HG02610 (cell line): ENCODE measurements around the gene PTGS2.

Experiments
- ATAC-seq: cut with Tn5 transposase; IDR thresholded peaks from one replicate; pipeline ENCODE4 v1.9.1; 2021; ENCODE audit warnings: mild to moderate bottlenecking, moderate library complexity; ENCODE audit not compliant: unreplicated experiment

Gene PTGS2

DNA sequence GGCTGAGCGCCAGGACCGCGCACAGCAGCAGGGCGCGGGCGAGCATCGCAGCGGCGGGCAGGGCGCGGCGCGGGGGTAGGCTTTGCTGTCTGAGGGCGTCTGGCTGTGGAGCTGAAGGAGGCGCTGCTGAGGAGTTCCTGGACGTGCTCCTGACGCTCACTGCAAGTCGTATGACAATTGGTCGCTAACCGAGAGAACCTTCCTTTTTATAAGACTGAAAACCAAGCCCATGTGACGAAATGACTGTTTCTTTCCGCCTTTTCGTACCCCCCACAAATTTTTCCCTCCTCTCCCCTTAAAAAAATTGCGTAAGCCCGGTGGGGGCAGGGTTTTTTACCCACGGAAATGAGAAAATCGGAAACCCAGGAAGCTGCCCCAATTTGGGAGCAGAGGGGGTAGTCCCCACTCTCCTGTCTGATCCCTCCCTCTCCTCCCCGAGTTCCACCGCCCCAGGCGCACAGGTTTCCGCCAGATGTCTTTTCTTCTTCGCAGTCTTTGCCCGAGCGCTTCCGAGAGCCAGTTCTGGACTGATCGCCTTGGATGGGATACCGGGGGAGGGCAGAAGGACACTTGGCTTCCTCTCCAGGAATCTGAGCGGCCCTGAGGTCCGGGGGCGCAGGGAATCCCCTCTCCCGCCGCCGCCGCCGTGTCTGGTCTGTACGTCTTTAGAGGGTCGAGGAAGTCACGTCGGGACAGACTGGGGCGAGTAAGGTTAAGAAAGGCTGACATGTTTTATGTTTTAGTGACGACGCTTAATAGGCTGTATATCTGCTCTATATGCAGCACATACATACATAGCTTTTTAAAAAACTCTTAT lies at the start of gene PTGS2:
Gene PTGS2, minus strand, starts transcription at position 179 of the 817 bp plus-strand sequence. Its CDS starts 133 bp downstream, at position 46.
- peak; percentile 89 for ATAC-seq

DNA sequence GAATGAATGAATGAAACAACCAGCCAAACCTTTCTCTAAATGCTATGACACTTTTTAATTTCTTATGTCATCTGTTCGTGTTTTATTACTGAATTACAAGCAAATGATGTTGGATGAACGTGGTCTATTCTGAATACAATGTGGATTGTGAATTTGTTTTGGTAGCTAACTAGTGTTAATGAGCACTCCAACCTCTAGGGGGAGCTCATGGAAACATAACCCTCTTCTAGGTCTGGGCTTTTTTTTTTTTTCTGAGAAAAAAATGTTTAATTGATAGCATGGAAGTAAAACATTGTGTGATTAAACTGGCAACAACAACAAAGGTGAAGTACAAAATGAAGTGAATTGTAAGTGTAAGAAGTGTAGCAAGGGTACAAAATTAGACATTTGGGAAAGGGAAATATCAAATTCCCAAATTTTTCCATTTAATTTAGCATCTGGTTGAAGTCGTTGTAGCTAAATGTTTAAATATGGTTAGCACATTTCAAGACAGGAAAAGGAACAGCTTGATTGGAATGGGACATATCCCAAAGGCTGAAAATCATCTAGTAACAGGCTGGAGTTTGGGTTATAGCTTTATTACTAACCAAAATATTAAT lies 42.6 kb upstream of the PTGS2 start:
- ATAC-seq = peak; percentile 62

DNA sequence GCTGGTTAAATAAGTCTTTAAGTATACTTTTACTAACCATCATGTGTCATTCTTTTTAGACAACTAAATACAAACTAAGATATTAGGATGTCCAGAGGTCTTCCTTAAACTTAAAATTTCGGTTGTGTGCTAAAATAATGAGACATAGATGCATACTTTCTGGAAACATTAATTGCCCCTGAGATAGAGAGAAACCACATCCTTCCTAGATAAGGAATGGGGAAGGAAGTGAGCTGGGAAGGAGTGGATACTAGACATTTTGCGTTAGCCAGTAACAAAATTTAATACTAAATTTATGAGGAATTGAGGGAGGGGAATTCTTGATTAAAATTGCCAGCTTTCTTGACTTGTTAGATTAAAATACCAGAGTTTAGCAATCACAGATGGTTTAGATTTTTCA lies 37.1 kb upstream of the PTGS2 start:
- no peak for ATAC-seq

DNA sequence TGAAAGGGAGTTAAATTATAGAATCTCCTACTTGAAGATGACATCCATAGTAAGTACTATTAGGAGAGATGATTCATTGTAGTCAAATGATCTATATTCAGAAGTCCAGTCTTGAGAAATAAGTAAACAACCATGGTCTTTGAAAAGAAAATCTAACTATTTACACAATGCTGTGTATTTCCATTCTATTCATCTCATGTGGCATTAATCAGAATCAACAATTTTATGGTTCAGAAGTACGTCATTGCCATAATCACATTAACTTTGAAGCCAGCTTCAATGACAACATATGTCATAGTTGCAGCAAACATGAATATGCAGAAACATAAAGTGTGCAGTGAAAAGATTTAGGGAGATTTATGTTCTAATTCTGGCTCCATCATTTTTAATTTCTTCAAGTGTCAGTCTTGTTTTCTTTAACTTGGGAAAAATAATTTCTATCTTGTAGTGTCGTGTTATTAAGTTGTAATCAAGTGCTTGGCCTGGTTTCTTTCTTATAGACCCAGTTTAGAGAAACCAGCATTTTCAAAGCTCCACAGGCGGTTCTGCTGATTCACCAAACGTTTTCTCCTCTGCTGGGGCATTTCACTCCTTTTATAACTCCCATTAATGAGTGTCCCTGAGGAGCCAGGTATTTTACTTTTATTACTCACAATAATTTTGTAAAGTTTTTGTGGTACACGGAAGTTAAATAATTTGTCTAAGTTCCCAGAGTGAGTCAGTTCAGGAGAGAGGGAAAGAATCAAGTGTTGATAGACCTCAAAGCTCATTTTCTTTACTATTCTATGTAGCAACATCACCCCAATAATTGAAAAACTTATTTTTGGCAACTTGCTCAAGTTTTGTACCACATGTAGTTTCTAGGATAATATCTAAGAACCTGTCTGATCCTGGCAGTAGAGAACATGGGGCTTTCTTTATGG lies 35.9 kb upstream of the PTGS2 start:
- no peak for ATAC-seq

DNA sequence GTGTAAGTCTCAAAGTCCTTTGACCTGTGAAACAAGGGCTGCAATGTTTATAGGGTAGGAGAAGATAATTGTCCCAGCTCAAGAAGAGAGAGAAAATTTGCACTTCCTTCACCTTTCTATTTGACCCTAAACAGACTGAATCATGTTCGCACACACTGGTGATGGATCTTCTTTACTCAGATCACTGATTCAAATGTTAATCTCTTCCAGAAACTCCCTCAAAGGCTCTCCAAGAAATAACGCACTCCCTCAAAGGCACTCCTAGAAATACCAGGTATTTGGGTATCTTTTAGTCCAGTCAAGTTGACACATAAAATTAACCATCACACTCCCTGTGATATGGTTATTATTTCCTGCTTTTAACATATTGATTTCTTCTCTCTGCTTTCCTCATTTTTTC lies 30.5 kb upstream of the PTGS2 start:
- ATAC-seq = no peak

DNA sequence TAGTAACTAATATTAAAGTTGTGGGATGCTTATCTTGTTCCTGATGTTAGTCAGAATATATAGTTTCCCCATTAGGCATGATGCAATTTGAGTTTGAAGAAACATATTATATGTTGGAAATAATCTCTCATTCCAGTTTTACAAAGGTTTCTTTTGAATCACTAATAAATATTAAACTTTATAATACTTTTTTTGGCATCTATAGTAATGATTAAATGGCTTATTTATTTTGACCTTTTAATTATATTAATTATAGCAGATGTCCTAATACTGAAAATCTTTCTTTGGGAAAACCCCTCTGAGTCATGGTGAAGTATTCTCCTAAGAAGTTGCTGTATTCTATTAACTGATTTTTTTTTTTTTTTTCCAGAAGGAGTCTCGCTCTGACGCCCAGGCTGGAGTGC lies 28.5 kb upstream of the PTGS2 start:
- ATAC-seq = no peak

DNA sequence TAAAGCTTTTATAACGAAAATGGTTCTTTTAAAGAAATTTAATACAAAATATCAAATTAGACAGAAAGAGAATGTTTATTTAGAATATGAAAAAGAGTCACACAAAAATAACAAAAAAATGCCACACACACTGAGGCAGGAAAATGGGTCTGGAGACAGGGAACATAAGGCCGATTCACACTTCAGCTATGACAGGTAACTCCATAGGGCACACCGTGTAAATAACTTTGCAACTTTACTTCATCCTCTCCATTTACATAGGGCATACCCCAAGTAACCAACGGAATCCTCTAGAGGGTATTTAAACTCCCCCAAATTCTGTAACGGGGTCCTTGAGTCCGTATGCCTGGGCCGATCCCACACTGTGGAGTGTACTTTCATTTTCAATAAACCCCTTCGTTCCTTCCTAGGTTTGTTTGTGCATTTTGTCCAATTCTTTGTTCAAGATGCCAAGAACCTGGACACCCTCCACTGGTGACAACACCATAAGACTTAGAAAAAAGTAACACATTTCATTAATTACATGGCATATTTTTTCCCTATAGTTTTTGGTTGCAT lies 23.1 kb upstream of the PTGS2 start:
- ATAC-seq = no peak

DNA sequence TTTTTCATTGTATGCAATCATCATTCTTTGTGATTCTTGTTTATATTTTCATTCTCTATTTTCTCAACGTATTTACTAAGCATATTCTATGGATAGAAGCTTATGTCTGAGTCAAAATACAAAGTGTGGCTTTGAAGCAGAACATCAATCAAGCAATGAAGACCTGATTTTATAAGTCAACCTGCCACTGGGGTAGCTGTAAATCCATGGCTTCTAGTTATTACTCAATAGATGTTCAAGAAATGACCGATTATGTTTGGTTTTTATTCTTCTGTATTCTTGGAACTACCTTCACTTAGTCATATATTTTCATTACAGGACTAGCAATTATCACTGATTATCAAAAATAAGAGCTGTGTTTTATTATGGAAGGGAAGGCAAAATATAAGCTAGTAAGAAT lies 20.5 kb upstream of the PTGS2 start:
- ATAC-seq = no peak

DNA sequence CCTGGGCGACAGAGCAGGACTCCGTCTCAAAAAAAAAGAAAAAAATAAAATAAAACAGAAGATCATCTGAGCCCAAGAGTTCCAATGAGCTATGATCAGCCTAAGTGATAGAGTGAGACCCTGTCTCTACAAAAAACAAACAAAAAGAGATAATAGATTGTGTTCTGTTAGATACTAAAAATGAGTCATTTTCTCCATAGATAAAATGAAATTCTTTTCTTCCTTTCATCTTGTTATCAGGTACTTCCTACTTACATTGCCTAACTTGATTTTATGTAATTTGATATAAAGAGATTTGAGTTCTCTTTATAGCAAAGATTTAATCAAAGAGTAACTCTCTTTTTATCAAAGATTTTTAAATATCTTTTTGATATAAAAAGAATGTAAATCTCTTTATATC lies 19.3 kb upstream of the PTGS2 start:
- no peak for ATAC-seq

DNA sequence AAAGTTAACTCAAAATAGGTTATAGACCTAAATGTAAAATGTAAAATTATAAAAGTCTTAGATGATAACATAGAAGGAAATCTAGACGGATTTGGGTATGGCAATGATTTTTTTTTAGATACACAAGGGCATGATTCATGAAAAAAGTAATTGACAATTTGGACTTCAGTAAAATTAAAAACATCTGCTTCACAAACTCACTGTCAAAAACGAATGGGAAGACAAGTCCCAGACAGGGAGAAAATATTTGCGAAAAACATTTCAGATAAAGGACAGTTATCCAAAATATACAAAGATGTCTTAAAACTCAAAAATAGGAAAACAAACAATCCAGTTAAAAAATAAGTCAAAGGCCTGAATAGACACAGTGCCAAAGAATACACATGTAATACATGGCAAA lies 9.7 kb upstream of the PTGS2 start:
- no peak for ATAC-seq

DNA sequence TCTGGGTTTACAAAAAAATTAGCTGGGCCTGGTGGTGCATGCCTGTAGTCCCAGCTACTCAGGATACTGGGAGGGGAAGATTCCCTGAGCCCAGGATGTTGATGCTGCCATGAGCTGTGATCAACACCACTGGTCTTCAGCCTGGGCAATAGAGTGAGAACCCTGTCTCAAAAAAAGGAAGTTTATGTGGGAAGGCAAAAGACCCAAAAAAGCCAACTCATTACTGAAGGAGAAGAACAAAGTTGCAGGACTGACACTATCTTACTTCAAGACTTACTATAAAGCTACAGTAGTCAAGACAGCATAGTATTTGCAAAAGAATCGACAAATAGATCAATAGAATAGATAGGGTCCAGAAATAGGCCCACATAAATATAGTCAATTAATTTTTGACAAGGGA lies 9.2 kb upstream of the PTGS2 start:
- no peak for ATAC-seq

DNA sequence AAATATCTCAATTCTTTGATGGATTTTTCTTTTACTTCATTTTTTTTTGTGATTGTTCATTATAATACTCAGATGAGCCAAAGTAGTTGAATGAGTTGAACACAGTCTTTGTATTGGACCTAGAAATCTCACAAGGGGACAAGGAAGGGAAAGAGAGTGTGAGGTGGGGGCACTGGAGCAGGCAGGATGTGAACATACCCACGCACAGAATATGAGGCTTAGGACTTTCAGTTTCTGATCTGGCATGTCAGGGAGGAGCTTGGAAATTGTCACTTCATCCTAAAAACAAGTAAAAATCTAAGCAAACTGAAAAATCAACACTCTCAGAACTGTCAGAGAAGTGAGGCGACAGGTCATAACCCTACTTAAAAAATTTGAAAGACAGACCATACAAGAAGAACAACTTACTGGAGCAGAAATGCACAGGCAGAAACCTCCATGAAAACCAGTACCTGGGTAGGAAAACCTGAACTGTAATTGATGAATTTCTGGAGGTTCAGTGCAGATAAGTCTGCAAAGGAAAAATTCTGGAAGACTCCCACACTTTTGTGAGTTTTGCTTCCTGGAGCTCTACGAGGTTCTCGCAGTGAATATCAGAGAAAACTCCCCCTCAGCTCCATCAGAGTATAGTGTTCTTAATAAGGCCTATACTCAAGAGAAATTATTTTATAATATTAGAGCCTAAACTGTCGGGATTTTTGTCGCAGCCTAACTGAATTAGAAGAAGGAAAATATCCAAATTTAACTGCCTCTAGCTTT lies 3.6 kb upstream of the PTGS2 start:
- ATAC-seq = no peak

DNA sequence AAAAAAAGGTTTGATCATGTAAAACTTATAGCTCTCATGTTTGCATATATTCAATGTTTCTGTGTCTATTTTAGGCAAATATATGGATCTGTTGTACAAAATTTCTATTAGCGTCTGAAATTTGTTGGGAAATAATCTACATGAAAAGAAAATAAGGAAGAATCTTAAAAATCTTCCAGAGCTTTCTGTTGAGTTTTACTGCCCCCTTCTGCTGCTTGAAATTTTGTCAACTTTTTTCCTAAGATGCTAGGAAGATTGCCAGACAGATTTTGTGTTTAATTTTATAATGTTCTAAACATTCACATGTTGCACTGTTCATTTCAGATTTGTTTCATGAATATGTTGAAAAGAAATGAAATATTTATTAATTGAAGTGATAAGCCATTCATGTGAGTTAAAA lies 2.5 kb upstream of the PTGS2 start:
- ATAC-seq = no peak

DNA sequence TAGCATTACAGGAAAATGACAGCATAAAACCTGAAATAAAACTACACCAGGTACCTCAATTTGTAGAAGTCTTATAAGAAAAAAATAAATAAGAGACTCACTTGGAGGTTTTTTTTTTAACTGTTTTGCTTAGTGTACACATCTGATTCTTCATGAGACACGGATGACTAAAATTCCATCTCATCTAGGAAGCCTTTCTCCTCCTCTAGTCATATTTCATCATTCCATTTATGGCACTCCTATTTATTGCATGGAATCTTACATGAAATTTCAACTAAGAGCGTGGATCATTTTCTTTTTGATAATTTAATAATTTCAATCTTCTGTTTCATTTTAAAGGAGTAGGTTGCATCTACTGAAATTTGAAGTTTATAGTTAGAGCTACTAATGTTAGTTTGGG lies 1.6 kb upstream of the PTGS2 start:
- ATAC-seq = no peak

DNA sequence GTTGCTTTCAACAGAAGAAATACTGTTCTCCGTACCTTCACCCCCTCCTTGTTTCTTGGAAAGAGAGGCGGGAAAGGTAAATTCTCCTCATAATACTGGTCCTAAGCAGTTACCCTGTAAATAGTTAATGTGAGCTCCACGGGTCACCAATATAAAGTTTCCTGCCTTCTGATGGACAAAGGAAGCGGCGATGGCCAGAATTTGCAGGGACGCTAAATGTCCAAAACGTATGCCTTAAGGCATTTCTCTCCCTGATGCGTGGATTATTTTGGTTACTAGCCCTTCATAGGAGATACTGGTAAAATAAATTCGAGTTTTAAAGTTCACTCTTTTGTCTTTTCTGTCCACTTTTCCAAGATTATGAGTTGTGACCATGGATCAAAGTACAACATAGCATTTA lies 898 bp upstream of the PTGS2 start:
- no peak for ATAC-seq

DNA sequence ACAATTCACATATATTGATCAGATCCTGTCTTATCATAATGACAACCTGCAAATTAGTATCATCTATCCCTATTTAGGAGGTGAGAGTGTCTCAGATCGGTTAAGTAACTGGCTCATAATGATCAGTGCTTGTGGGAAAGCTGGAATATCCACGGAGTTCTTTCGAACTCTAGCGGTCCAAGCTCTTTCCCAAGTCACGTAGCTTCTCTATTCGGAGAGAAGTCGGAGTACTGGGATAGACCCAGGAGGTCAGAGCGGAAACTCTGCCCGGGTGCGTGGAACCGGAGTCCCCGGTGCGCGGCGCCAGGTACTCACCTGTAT lies 339 bp downstream of the PTGS2 start:
- ATAC-seq = no peak

DNA sequence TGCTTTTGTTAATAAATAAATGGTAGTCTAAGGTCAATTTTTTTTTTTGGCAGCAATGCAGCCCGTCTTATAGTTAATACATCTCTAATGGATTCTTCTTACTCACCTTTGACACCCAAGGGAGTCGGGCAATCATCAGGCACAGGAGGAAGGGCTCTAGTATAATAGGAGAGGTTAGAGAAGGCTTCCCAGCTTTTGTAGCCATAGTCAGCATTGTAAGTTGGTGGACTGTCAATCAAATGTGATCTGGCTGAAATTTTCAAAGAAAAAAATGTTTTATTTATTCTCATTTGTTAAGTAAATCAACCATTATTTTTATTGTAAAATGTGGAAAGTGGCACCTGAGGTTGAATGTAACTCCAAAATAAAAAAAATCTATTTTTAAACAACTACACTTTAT lies 2.1 kb downstream of the PTGS2 start:
- ATAC-seq = no peak

DNA sequence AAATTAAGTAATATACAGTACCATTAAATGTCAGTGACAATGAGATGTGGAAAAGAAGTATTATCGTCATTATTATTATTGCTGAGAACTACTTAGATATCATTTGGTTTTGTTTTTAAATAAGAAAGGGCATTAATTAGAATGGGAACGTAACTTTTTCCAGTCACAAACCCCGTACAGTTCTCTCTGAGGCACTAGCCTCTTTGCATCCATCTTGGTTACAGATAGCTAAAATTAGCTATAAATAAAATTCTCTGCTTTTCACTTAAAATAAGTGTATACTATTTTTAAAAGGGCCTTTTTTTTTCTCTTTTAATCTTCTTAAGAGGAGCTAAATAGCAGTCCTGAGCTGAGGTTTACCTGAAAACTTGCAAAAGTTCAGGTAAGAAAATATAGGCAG lies 7.6 kb downstream of the PTGS2 start:
- ATAC-seq = no peak

DNA sequence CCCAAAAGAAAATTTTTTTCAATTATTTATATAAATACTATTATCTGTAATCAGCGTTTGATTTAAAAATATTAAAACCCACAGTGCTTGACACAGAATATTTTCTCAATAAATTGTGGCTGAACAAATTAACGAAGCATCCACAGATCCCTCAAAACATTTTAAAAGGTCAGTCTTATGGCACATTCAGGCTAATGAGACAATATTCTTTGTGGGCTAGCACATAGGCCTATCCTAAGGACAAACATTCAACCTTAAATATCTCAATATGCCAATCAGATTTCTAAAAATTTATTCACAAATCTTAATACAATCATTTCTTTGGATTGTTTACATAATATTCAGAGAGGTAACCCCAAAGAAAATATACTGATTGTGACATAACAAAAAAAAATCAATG lies 8.1 kb downstream of the PTGS2 start:
- no peak for ATAC-seq

DNA sequence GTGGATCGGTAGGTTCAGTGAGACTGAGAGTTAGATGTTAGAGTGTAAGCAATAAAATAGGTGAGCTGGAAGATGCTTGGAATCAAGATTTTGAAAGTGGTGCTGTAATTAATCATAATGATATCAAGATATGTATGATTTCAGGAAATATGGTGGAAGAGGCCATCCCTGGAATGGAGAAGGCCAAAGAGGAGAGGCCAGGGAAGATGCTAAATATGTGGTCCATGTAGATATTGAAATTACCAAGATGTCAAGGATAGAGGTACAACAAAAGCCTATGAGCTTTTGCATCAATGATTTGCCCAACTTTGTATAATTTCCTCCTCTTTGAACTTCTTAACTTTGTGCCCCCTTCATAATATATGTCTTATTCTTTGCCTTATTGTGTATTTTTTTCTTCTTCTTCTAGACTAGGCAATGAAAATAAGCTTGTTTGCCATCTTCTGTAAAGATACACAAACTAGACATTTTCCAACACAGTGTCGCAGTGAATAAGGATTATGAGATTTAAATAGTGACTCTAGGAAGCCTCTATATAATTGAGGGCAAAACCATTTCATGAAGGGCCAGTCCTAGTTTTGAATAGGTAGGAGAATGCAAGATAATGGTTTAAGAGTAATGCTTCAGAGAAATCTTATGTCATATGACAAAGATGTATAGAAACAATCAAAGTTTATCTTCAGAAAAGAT lies 8.9 kb downstream of the PTGS2 start:
- no peak for ATAC-seq
